ENCODE results near the gene IMPACT.

Gene IMPACT

DNA sequence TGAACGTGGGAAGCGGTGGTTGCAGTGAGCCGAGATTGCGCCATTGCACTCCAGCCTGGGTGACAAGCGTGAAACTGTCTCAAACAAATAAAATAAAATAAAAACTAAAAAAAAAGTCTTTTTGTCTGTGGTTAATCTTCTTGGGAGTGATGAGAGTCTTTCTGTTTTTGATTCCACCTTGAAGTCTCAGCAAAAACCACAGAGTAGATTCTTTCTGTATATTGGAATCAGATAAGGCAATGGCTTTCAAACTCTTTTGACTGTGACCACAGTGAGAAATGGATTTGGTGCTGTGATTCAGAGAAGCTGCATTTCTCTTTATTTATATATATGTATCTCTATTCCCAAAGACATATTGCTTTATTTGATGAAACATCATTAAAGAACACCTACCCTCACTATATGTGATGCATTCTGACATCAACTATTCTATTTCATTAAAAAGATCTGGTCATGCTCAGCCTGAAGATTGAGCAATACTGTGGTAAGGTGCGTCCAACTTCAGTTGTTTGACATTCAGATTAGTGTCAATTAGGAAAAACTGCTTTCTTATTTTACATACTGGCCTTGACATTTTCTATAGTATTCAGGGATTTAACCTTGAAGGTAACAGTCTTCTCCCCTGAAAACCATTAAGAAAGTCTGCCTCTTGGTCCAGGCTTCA is 49.6 kb downstream of the IMPACT start:
- no peak for TF ChIP-seq TAF1 (IDR thresholded peaks at IDR 0.05; ENCODE audit: low read depth)
- no peak for TF ChIP-seq ZBTB7A (IDR thresholded peaks at IDR 0.05; ENCODE audit: low read depth)
- no peak for TF ChIP-seq EGR1 (IDR thresholded peaks at IDR 0.05)

DNA sequence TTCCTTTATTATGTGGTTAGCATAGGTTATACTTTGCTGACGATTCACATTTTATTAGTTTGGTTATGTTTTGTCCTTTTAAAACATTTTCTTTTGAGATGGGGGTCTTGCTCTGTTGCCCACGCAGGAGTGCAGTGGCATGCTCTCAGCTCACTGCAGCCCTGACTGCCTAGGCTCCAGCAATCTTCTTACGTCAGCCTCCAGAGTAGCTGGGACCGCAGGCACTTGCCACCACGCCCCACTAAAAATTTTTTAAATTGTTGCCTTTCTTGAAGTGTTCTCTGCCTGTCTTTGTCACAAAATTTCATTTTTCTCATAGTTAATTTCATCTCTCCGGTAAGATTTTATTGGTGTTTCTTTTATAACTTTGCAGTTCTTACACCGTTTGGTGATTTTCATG is 52.9 kb downstream of the IMPACT start:
- TF ChIP-seq RAD21 (IDR thresholded peaks at IDR 0.05; ENCODE audit: low read depth) (no peak), REST (IDR thresholded peaks at IDR 0.05; ENCODE audit: low read depth) (no peak), MAX (IDR thresholded peaks at IDR 0.05) (no peak), TAF1 (IDR thresholded peaks at IDR 0.05; ENCODE audit: low read depth) (no peak), CEBPB (IDR thresholded peaks at IDR 0.05) (no peak), TCF12 (IDR thresholded peaks at IDR 0.05; ENCODE audit: low read depth) (no peak), YY1 (IDR thresholded peaks at IDR 0.05; ENCODE audit: low read depth) (no peak), CREB1 (IDR thresholded peaks at IDR 0.05; ENCODE audit: low read depth) (no peak), NFIC (IDR thresholded peaks at IDR 0.05) (no peak), EP300 (IDR thresholded peaks at IDR 0.05; ENCODE audit: borderline replicate concordance) (no peak), TEAD4 (IDR thresholded peaks at IDR 0.05) (no peak), FOXM1 (IDR thresholded peaks at IDR 0.05; ENCODE audit: borderline replicate concordance, low read depth) (no peak)
- TF ChIP-seq, protein P1, sequence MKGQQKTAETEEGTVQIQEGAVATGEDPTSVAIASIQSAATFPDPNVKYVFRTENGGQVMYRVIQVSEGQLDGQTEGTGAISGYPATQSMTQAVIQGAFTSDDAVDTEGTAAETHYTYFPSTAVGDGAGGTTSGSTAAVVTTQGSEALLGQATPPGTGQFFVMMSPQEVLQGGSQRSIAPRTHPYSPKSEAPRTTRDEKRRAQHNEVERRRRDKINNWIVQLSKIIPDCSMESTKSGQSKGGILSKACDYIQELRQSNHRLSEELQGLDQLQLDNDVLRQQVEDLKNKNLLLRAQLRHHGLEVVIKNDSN (IDR thresholded peaks at IDR 0.05): no peak

GRCh38 chr18:24482821-24483220 is 56.4 kb downstream of the IMPACT start:
- TF ChIP-seq TEAD4 (IDR thresholded peaks at IDR 0.05) (no peak), CREB1 (IDR thresholded peaks at IDR 0.05; ENCODE audit: low read depth) (no peak), EGR1 (IDR thresholded peaks at IDR 0.05) (no peak), TCF12 (IDR thresholded peaks at IDR 0.05; ENCODE audit: low read depth) (no peak), CEBPB (IDR thresholded peaks at IDR 0.05) (no peak), MAX (IDR thresholded peaks at IDR 0.05) (no peak), REST (IDR thresholded peaks at IDR 0.05; ENCODE audit: low read depth) (no peak), TAF1 (IDR thresholded peaks at IDR 0.05; ENCODE audit: low read depth) (no peak), EP300 (IDR thresholded peaks at IDR 0.05; ENCODE audit: borderline replicate concordance) (no peak), ZBTB7A (IDR thresholded peaks at IDR 0.05; ENCODE audit: low read depth) (no peak), FOXM1 (IDR thresholded peaks at IDR 0.05; ENCODE audit: borderline replicate concordance, low read depth) (no peak), YY1 (IDR thresholded peaks at IDR 0.05; ENCODE audit: low read depth) (no peak), NFIC (IDR thresholded peaks at IDR 0.05) (no peak), RAD21 (IDR thresholded peaks at IDR 0.05; ENCODE audit: low read depth) (no peak)
- TF ChIP-seq, protein P1 (IDR thresholded peaks at IDR 0.05): no peak

DNA sequence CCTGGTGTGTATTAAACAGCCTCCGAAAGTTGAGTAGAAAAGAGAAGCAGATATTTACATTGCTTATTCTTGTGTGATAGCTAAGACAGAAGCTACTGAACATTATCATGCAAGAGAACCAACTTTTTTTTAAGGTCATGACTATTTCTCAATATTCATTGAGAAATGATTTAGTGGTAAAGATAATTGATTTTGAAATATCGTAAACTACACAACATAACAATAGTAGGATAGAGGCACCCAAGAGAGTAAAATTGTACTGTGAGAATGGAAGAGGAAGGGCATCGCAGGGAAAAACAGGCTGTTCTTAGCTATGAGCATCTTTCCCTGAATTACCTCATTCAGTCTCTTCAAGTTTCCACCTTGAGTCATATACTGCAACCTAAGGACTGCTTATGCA is 59.2 kb downstream of the IMPACT start:
- TF ChIP-seq TCF12 (IDR thresholded peaks at IDR 0.05; ENCODE audit: low read depth): no peak
- TF ChIP-seq ZBTB7A (IDR thresholded peaks at IDR 0.05; ENCODE audit: low read depth): no peak
- no peak for TF ChIP-seq CEBPB (IDR thresholded peaks at IDR 0.05)
- TF ChIP-seq MAX (IDR thresholded peaks at IDR 0.05): no peak
- TF ChIP-seq YY1 (IDR thresholded peaks at IDR 0.05; ENCODE audit: low read depth): no peak
- TF ChIP-seq TAF1 (IDR thresholded peaks at IDR 0.05; ENCODE audit: low read depth): no peak
- TF ChIP-seq REST (IDR thresholded peaks at IDR 0.05; ENCODE audit: low read depth): no peak
- TF ChIP-seq FOXM1 (IDR thresholded peaks at IDR 0.05; ENCODE audit: borderline replicate concordance, low read depth): no peak
- no peak for TF ChIP-seq CREB1 (IDR thresholded peaks at IDR 0.05; ENCODE audit: low read depth)
- TF ChIP-seq EP300 (IDR thresholded peaks at IDR 0.05; ENCODE audit: borderline replicate concordance): no peak

All from Ishikawa (cell line).